Body of pancreas (tissue), 4 donors: Measurements from ENCODE around the gene NUBP2. TPM values are rescaled to one million over a fixed set of nuclear protein-coding genes. Genes with fewer than 3 reads are reported as not detected.

ENCODE experiments used
- ATAC-seq: fragments of 150-250 bp; one replicate; pipeline ENCODE4 v1.9.1; 2016
- DNase-seq, 4 donors: peaks; one replicate each; pipeline ENCODE4 v3.0.0-alpha.2; 2019
- H3K27ac ChIP-seq, 4 donors: fragments of 200-600 bp; sonication (generic); 1 replicate in 3 of 4; 2 replicates in 1 of 4; pipeline versions ENCODE4 v1.5.1 to v1.6.1; 2016 to 2019; ENCODE audit warnings: mild to moderate bottlenecking in 1 of 4, mixed read lengths in 1 of 4, moderate library complexity in 1 of 4
- H3K27me3 ChIP-seq, 2 donors: fragments of 200-600 bp; sonication (generic); one replicate each; pipeline ENCODE4 v1.6.0; 2016; ENCODE audit warnings: mild to moderate bottlenecking in 1 of 2
- H3K36me3 ChIP-seq, 2 donors: fragments of 200-600 bp; sonication (generic); replicated peaks in 1 of 2; 2 replicates each; pipeline ENCODE4 v1.5.1; 2016; ENCODE audit warnings: low read depth in 2 of 2; ENCODE audit not compliant: insufficient read depth in 1 of 2
- H3K4me1 ChIP-seq: fragments of 200-600 bp; sonication (generic); one replicate; pipeline ENCODE4 v1.6.0; 2016
- H3K4me3 ChIP-seq, 2 donors: fragments of 200-600 bp; sonication (generic); 1 replicate in 1 of 2; 2 replicates in 1 of 2; pipeline ENCODE4 v1.5.1; 2016 to 2019
- H3K9me3 ChIP-seq, 3 donors: fragments of 200-600 bp; sonication (generic); 1 replicate in 2 of 3; 2 replicates in 1 of 3; pipeline ENCODE4 v1.5.1; 2016
- POLR2A ChIP-seq, 3 donors: fragments of 450-650 bp; IDR thresholded peaks; one replicate each; pipeline ENCODE4 v1.6.1; 2016; ENCODE audit warnings: antibody characterized with exemption in 3 of 3, mild to moderate bottlenecking in 2 of 3
- WGBS, 2 donors: methylation state at CpG; one replicate each; pipeline ENCODE4 v1.1.5; 2017; 5-methylcytosine and 5-hydroxymethylcytosine counted together
- intact Hi-C: fragments of 100-400 bp; cut with DNase I; formaldehyde crosslinking; loops from one replicate; pipeline ENCODE4 v1.15.1; 2023
- total RNA-seq, 2 donors: library from RNA; depleted of rRNA; stranded (reverse); fragments of >200 nt; gene quantifications; one replicate each; pipeline ENCODE4 v1.1.0, GENCODE V29; 2016
- TF ChIP-seq, protein P1 (sequence below), 7 experiments: fragments of 450-650 bp in 4 of 7; fragments of 200-600 bp in 3 of 7; sonication (generic) in 3 of 7; IDR thresholded peaks; one replicate each; pipeline ENCODE4 v1.5.1; 2016 to 2019; ENCODE audit warnings: antibody characterized with exemption in 7 of 7

NUBP2 gene
- total RNA-seq, 2 donors from 2014 or later: 61.0 to 72.6 TPM

GRCh38 chr16:1809281-1809801 lies 26.6 kb downstream of the NUBP2 start:
- no peak for TF ChIP-seq POLR2A (IDR thresholded peaks at IDR 0.05)
- TF ChIP-seq, protein P1, sequence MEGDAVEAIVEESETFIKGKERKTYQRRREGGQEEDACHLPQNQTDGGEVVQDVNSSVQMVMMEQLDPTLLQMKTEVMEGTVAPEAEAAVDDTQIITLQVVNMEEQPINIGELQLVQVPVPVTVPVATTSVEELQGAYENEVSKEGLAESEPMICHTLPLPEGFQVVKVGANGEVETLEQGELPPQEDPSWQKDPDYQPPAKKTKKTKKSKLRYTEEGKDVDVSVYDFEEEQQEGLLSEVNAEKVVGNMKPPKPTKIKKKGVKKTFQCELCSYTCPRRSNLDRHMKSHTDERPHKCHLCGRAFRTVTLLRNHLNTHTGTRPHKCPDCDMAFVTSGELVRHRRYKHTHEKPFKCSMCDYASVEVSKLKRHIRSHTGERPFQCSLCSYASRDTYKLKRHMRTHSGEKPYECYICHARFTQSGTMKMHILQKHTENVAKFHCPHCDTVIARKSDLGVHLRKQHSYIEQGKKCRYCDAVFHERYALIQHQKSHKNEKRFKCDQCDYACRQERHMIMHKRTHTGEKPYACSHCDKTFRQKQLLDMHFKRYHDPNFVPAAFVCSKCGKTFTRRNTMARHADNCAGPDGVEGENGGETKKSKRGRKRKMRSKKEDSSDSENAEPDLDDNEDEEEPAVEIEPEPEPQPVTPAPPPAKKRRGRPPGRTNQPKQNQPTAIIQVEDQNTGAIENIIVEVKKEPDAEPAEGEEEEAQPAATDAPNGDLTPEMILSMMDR (IDR thresholded peaks at IDR 0.05): no peak
- 68 to 100% methylated on average over 1 to 25 of the region's 28 CpGs for WGBS, 2 donors
- Histone ChIP-seq H3K36me3 (peaks cover 0 to 13% of the 10 kb centered on the region in 2 donors), H3K27ac (no peak overlapping the region), H3K9me3 (no peaks in the 10 kb centered on the region), H3K4me1 (peaks cover 10% of the 10 kb centered on the region), H3K4me3 (no peak overlapping the region), H3K27me3 (no peaks in the 10 kb centered on the region)
- ATAC-seq (no peak), DNase-seq (no peak)
- intact Hi-C loops: no loop called here

DNA sequence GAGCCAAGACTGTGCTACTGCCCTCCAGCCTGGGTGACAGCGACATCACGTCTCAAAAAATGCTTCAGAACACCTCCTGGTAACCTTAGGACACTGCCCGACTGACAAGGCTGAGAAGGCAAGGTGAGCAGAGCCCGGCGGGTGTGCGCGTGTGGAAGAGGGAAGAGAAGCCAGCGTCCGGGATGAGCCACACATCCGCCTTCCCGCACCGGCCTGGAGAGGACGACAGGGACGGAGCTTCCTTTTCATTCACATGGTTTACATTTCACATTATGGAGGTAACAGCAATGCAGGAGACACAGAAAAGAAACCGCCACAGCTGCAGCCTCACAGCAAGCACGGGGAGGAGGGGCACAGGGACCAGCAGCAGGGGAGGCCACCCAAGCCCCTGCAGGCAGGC lies 27.3 kb downstream of the NUBP2 start:
- Histone ChIP-seq H3K4me3 (no peak overlapping the region), H3K27me3 (no peaks in the 10 kb centered on the region), H3K4me1 (peaks cover 10% of the 10 kb centered on the region), H3K9me3 (no peaks in the 10 kb centered on the region), H3K36me3 (peaks cover 0 to 13% of the 10 kb centered on the region in 2 donors), H3K27ac (no peak overlapping the region)
- TF ChIP-seq, protein P1 (IDR thresholded peaks at IDR 0.05): no peak
- no peak for TF ChIP-seq POLR2A (IDR thresholded peaks at IDR 0.05)
- ATAC-seq (no peak), DNase-seq (no peak)
- WGBS, 2 donors: 94 to 99% methylated on average over 16 of the region's 16 CpGs
- intact Hi-C loops: no loop called here

DNA sequence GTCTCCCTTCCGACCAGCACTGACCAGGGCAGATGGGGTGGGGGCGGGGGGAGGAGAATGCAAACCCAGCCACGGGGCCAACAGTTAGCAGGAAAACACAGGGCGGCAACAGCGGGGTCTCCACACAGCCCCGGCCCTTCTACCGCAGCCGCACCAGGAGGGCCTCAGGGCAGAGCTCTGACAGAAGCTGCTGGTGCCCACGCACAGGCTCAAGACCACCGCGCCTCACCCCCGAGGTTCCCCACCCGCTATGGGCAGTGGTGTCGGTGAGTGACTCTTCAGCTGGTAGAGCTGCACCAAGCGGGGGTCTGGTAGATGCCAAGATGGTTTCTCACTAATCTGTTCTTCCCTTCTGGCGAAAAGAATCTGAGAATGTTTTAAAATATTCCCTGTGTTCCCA lies 27.8 kb downstream of the NUBP2 start:
- intact Hi-C loops: no loop called here
- WGBS, 2 donors: 88 to 93% methylated on average over 15 to 16 of the region's 16 CpGs
- Histone ChIP-seq H3K27me3 (no peaks in the 10 kb centered on the region), H3K27ac (no peak overlapping the region), H3K4me1 (peaks cover 10% of the 10 kb centered on the region), H3K4me3 (no peak overlapping the region), H3K36me3 (peaks cover 0 to 13% of the 10 kb centered on the region in 2 donors), H3K9me3 (no peaks in the 10 kb centered on the region)
- DNase-seq (no peak), ATAC-seq (no peak)
- TF ChIP-seq, protein P1 (IDR thresholded peaks at IDR 0.05): no peak
- no peak for TF ChIP-seq POLR2A (IDR thresholded peaks at IDR 0.05)

DNA sequence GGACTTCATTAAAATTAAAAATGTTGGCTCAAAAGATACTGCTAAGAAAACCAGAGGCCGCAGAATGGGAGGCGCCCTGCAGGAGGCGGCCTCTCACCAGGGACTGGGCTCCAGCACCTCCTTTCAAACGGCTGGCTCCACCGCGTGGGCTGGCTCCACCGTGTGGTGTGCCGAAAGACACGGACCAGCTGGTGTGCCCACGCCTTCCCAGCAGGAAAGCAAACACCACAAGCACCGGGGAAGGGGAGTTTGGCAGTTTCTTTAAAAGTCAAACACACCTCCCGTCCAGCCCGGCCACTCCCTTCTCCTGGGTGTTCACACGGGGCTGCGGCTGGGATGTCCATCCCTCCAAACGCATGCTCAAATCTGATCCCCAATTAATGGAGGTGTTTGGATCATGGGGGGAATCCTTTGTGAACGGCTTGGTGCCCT lies 30.0 kb downstream of the NUBP2 start:
- DNase-seq: peak; percentile 78 to 88 (median 86)
- peaks cover 10% of the 10 kb centered on the region for H3K4me1 ChIP-seq
- peak overlapping the region in 1 of 4 donors; percentile 53 for H3K27ac ChIP-seq
- no peaks in the 10 kb centered on the region for H3K27me3 ChIP-seq
- no peak overlapping the region for H3K4me3 ChIP-seq
- peak; percentile 91 for ATAC-seq
- 6 to 15% methylated on average over 10 to 17 of the region's 17 CpGs for WGBS, 2 donors
- intact Hi-C loops: no loop called here
- H3K36me3 ChIP-seq: peaks cover 0 to 19% of the 10 kb centered on the region in 2 donors
- TF ChIP-seq, protein P1 (IDR thresholded peaks at IDR 0.05): peak; percentile 48 to 88 (median 75)
- TF ChIP-seq POLR2A (IDR thresholded peaks at IDR 0.05): no peak
- no peaks in the 10 kb centered on the region for H3K9me3 ChIP-seq

- peaks cover 0 to 8% of the 10 kb centered on the region in 2 donors for H3K36me3 ChIP-seq
- no peaks in the 10 kb centered on the region for H3K9me3 ChIP-seq
- DNase-seq (no peak), ATAC-seq (no peak)
- intact Hi-C loops: no loop called here
- H3K27me3 ChIP-seq: no peaks in the 10 kb centered on the region
- no peak for TF ChIP-seq POLR2A (IDR thresholded peaks at IDR 0.05)
- TF ChIP-seq, protein P1 (IDR thresholded peaks at IDR 0.05): no peak
- peaks cover 10% of the 10 kb centered on the region for H3K4me1 ChIP-seq
- H3K4me3 ChIP-seq: no peak overlapping the region
- no peak overlapping the region for H3K27ac ChIP-seq
- 84 to 93% methylated on average over 11 of the region's 11 CpGs for WGBS, 2 donors
Observed at GRCh38 chr16:1815461-1815860, 32.7 kb downstream of the NUBP2 start.
